ENCODE measurements around the gene WNK2. TPM values are rescaled to one million over a fixed set of nuclear protein-coding genes. Genes with fewer than 3 reads are reported as not detected.

The WNK2 gene
- total RNA-seq, 1 donor from 2014 or later: 1.0 TPM

- H3K4me3 ChIP-seq (ENCODE audit: low read depth, low read length): no peak overlapping the region
- TF ChIP-seq CTCF (conservative IDR thresholded peaks at IDR 0.05; ENCODE audit: low read depth, low read length): no peak
- DNase-seq (ENCODE audit: low read depth): no peak
Observed at GRCh38 chr9:93255994-93256877, 72.3 kb downstream of the WNK2 start.

DNA sequence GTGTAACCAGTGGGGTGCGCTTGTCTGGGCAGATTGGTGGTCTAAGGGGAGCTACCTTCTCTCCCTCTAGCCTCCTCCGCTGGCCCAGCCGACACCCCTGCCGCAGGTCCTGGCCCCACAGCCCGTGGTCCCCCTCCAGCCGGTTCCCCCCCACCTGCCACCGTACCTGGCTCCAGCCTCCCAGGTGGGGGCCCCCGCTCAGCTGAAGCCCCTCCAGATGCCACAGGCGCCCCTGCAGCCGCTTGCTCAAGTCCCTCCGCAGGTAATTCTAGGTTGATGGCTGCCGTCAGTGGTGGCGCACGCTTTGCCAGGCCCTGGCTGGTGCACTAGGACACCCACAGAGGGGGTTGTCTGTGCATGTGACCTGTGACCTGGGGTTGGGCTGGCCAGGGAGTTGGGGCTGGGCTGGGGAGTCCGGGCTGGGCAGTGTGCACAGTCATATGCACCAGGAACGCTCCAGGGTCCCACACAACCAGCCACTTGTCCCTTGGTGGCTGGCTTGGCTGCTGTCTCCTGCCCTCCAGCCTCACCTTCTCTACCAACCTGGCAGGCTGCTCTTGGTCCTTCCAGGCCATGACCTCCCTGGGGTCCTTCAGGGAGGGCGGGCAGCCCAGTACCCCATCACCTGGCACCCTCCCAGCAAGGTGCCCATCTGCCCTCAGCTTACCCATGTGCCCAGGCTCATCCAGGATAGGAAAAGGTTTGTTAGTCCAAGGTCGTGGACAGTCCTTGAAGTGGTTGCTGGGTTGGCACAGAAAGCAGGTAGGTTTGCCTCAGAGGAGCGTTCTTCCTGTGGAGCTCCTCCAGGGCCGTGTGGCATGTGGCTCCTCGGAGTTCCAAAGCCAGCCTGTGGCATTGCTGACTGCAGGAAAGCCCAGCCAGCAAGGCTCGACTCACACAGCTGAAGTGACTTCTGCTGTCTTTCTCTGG, 73.2 kb downstream of the WNK2 start:
- TF ChIP-seq CTCF (conservative IDR thresholded peaks at IDR 0.05; ENCODE audit: low read depth, low read length): no peak
- DNase-seq (ENCODE audit: low read depth): no peak
- H3K4me3 ChIP-seq (ENCODE audit: low read depth, low read length): no peak overlapping the region

DNA sequence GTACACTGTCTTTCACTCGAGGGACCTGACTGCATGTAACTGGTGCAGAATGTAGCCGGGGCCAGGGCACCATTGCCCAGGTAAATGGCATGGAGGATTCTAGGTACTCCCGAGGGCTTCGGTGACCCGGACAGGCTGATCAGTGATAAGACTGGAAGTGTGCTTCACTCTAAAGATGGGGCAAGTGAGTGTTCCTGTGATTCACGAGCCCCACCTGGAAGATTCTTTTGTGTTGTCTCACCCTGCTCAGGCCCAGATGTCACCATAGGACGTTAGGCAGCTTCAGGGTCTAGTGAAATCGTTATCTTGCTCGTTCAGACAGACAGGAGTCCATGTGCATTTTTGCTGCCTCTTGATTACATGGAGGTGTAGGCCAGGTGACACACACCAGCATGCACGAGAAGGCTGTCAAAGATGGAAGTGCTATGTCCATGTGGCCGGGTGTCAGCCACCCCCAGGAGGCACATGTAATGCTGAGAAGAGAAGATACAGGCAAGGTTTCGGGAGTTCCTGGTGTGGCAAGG, 73.9 kb downstream of the WNK2 start:
- no peak for DNase-seq (ENCODE audit: low read depth)
- no peak for TF ChIP-seq CTCF (conservative IDR thresholded peaks at IDR 0.05; ENCODE audit: low read depth, low read length)
- H3K4me3 ChIP-seq (ENCODE audit: low read depth, low read length): no peak overlapping the region

- no peak for DNase-seq (ENCODE audit: low read depth)
- no peak for TF ChIP-seq CTCF (conservative IDR thresholded peaks at IDR 0.05; ENCODE audit: low read depth, low read length)
- no peak overlapping the region for H3K4me3 ChIP-seq (ENCODE audit: low read depth, low read length)
Observed at GRCh38 chr9:93258419-93258817, 74.5 kb downstream of the WNK2 start.

DNA sequence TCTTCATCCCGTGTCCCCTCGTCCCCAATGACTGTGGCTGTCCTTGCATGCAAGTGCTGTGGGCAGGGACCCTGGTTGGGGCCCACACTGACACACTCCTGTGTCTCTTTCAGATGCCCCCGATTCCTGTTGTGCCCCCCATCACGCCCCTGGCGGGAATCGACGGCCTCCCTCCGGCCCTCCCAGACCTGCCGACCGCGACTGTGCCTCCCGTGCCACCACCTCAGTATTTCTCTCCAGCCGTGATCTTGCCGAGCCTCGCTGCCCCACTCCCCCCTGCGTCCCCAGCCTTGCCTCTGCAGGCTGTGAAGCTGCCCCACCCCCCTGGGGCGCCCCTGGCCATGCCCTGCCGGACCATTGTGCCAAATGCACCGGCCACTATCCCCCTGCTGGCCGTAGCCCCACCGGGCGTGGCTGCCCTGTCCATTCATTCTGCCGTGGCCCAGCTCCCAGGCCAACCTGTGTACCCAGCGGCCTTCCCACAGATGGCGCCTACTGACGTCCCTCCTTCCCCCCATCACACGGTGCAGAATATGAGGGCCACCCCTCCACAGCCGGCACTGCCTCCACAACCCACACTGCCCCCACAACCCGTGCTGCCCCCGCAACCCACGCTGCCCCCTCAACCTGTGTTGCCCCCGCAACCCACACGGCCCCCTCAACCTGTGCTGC, 75.0 kb downstream of the WNK2 start:
- no peak for DNase-seq (ENCODE audit: low read depth)
- H3K4me3 ChIP-seq (ENCODE audit: low read depth, low read length): no peak overlapping the region
- no peak for TF ChIP-seq CTCF (conservative IDR thresholded peaks at IDR 0.05; ENCODE audit: low read depth, low read length)

GRCh38 chr9:93259490-93260262, 75.7 kb downstream of the WNK2 start:
- no peak overlapping the region for H3K4me3 ChIP-seq (ENCODE audit: low read depth, low read length)
- TF ChIP-seq CTCF (conservative IDR thresholded peaks at IDR 0.05; ENCODE audit: low read depth, low read length): no peak
- no peak for DNase-seq (ENCODE audit: low read depth)
